CD4-positive, alpha-beta T cell (primary cell): Measurements from ENCODE around the gene SHLD1. TPM values are rescaled to one million over a fixed set of nuclear protein-coding genes. Genes with fewer than 3 reads are reported as not detected.

Experiments used
- ATAC-seq: fragments of 200-7000 bp; cut with Tn5 transposase; one replicate; pipeline ENCODE4 v1.10.0; 2022; ENCODE audit warnings: mild to moderate bottlenecking; ENCODE audit not compliant: poor library complexity
- CTCF ChIA-PET: fragments of 350-600 bp; sonication (Branson Sonifier 250); formaldehyde crosslinking; loops from one replicate; lab custom pipeline; 2021; ENCODE audit warnings: antibody characterized with exemption, inconsistent platforms; lab: Charles Lee
- POLR2A ChIA-PET: fragments of 350-600 bp; sonication (Branson Sonifier 250); formaldehyde crosslinking; loops from one replicate; lab custom pipeline; 2021; ENCODE audit warnings: antibody characterized with exemption, inconsistent platforms; lab: Charles Lee
- DNase-seq, 14 experiments: peaks; one replicate each; pipeline ENCODE4 v3.0.0-alpha.2; 2013 to 2020; ENCODE audit warnings: mixed read lengths in 2 of 14
- H3K27ac ChIP-seq, 2 donors: one replicate each; pipeline versions ENCODE4 v1.5.1 to v1.7.0; 2013; ENCODE audit warnings: low read length in 2 of 2, low read depth in 1 of 2, mild to moderate bottlenecking in 1 of 2
- H3K27me3 ChIP-seq, 2 experiments: 1 replicate in 1 of 2; 2 replicates in 1 of 2; pipeline versions ENCODE4 v1.6.1 to v1.7.0; 2013; ENCODE audit warnings: low read length in 2 of 2, control low read depth in 1 of 2, mild to moderate bottlenecking in 1 of 2, moderate library complexity in 1 of 2; ENCODE audit not compliant: insufficient read depth in 2 of 2, control insufficient read depth in 1 of 2
- H3K36me3 ChIP-seq: one replicate; pipeline ENCODE4 v1.6.1; 2013; ENCODE audit warnings: low read length, control low read depth; ENCODE audit not compliant: insufficient read depth
- H3K4me1 ChIP-seq: one replicate; pipeline ENCODE4 v1.6.1; 2013; ENCODE audit warnings: low read length, control low read depth; ENCODE audit not compliant: insufficient read depth
- H3K4me3 ChIP-seq: one replicate; pipeline ENCODE4 v1.5.1; 2013; ENCODE audit warnings: mild to moderate bottlenecking, low read length, moderate library complexity
- H3K9me3 ChIP-seq, 2 experiments: 1 replicate in 1 of 2; 2 replicates in 1 of 2; pipeline versions ENCODE4 v1.6.1 to v1.7.0; 2013; ENCODE audit warnings: low read length in 2 of 2, mild to moderate bottlenecking in 2 of 2, control low read depth in 1 of 2, moderate library complexity in 1 of 2; ENCODE audit not compliant: control insufficient read depth in 1 of 2, insufficient read depth in 1 of 2
- H3K27ac Mint-ChIP-seq: one replicate; pipeline ENCODE4 v1.8.0; 2020; ENCODE audit warnings: mixed read lengths
- H3K27me3 Mint-ChIP-seq: one replicate; pipeline ENCODE4 v1.8.0; 2021; ENCODE audit warnings: mixed read lengths
- H3K36me3 Mint-ChIP-seq: one replicate; pipeline ENCODE4 v1.8.0; 2021; ENCODE audit warnings: low read depth, mixed read lengths
- H3K4me1 Mint-ChIP-seq: one replicate; pipeline ENCODE4 v1.8.0; 2021; ENCODE audit warnings: low read depth, mixed read lengths
- H3K4me3 Mint-ChIP-seq: one replicate; pipeline ENCODE4 v1.8.0; 2020; ENCODE audit warnings: mild to moderate bottlenecking, mixed read lengths
- H3K9me3 Mint-ChIP-seq: one replicate; pipeline ENCODE4 v1.8.0; 2020; ENCODE audit warnings: mixed read lengths
- intact Hi-C, 2 experiments: fragments of 100-400 bp; cut with DNase I in 1 of 2; cut with micrococcal nuclease in 1 of 2; formaldehyde crosslinking; loops; one replicate each; pipeline versions ENCODE4 v1.15.1 to v1.9.0; 2023 to 2025; cut with DNase I, micrococcal nuclease
- total RNA-seq, 174 experiments: library from RNA in 2 of 174; stranded (reverse) in 2 of 174; gene quantifications; one replicate each; pipeline ENCODE4 v1.2.3 and lab custom pipeline; 2021 to 2026
- TF ChIP-seq, protein P1 (sequence below): fragments of 200-600 bp; IDR thresholded peaks from one replicate; pipeline ENCODE4 v1.8.0; 2022; ENCODE audit warnings: antibody characterized with exemption, mild to moderate bottlenecking

The SHLD1 gene
- total RNA-seq, 2 experiments from 2014 or later = 7.0 to 7.3 TPM

DNA sequence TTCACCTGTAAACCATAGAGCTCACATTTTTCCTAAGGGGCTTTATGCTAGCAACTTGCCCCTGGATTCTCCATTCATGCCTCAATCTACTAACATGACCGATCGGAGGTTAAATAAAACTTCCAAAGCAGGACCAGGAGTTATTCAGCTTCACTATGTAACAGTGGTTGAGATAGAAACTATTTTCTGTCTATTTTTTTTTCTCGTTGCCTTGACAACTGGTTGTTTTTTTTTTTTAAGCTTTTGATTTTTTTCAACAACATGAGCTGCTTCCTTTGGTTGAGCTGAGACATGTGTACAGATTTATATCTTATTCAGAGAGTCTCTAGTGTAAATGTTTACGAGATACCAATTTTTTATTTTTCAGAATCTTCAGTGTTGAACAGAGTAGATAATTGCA lies 85.7 kb downstream of the SHLD1 start:
- H3K27ac Mint-ChIP-seq = peak overlapping the region; percentile 96
- no peaks in the 10 kb centered on the region for H3K27me3 Mint-ChIP-seq
- H3K4me3 ChIP-seq = no peak overlapping the region
- peak overlapping the region; percentile 76 to 88 for H3K27ac ChIP-seq
- peaks cover 38% of the 10 kb centered on the region for H3K36me3 Mint-ChIP-seq
- H3K9me3 Mint-ChIP-seq = peaks cover 2% of the 10 kb centered on the region
- DNase-seq (peak in 3 of 14 experiments; percentile 76 to 88 (median 82)), ATAC-seq (peak; percentile 86)
- peaks cover 0 to 5% of the 10 kb centered on the region in 2 experiments for H3K9me3 ChIP-seq
- intact Hi-C loops = loop anchor here (5.0 to 10.0 kb wide), 2 partner anchors 116 to 121 kb away; partner anchors contain the start of genes MCM8 (in 1 of the 2) and TRMT6 (in 1 of the 2)
- peak overlapping the region; percentile 88 for H3K4me3 Mint-ChIP-seq
- ChIA-PET POLR2A (interaction anchor here (0.6 to 1.2 kb wide), 5 partner anchors 9 to 33 kb away, joined by 3 to 7 read pairs (median 5); no protein-coding TSS in a partner anchor), CTCF (interaction anchor here (0.6 to 1.7 kb wide), 4 partner anchors 10 to 136 kb away, joined by 3 to 4 read pairs (median 4); no protein-coding TSS in a partner anchor)
- H3K4me1 Mint-ChIP-seq = peaks cover 52% of the 10 kb centered on the region
- peaks cover 4% of the 10 kb centered on the region for H3K36me3 ChIP-seq
- peaks cover 24% of the 10 kb centered on the region for H3K4me1 ChIP-seq
- TF ChIP-seq, protein P1, sequence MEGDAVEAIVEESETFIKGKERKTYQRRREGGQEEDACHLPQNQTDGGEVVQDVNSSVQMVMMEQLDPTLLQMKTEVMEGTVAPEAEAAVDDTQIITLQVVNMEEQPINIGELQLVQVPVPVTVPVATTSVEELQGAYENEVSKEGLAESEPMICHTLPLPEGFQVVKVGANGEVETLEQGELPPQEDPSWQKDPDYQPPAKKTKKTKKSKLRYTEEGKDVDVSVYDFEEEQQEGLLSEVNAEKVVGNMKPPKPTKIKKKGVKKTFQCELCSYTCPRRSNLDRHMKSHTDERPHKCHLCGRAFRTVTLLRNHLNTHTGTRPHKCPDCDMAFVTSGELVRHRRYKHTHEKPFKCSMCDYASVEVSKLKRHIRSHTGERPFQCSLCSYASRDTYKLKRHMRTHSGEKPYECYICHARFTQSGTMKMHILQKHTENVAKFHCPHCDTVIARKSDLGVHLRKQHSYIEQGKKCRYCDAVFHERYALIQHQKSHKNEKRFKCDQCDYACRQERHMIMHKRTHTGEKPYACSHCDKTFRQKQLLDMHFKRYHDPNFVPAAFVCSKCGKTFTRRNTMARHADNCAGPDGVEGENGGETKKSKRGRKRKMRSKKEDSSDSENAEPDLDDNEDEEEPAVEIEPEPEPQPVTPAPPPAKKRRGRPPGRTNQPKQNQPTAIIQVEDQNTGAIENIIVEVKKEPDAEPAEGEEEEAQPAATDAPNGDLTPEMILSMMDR = no peak
- no peaks in the 10 kb centered on the region for H3K27me3 ChIP-seq

- Histone ChIP-seq H3K36me3 (peaks cover 4% of the 10 kb centered on the region), H3K9me3 (peaks cover 0 to 5% of the 10 kb centered on the region in 2 experiments), H3K4me1 (peaks cover 24% of the 10 kb centered on the region), H3K27me3 (no peaks in the 10 kb centered on the region), H3K27ac (peak overlapping the region; percentile 76 to 88), H3K4me3 (no peak overlapping the region)
- intact Hi-C loops = loop anchor here (5.0 to 10.0 kb wide), 2 partner anchors 116 to 122 kb away; partner anchors contain the start of genes MCM8 (in 1 of the 2) and TRMT6 (in 1 of the 2)
- POLR2A ChIA-PET = interaction anchor here (1.1 to 1.2 kb wide), 3 partner anchors 8 to 32 kb away, joined by 3 to 7 read pairs (median 5); no protein-coding TSS in a partner anchor
- peak overlapping the region; percentile 96 for H3K27ac Mint-ChIP-seq
- peak overlapping the region; percentile 88 for H3K4me3 Mint-ChIP-seq
- peak in 2 of 14 experiments; percentile 46 to 49 for DNase-seq
- TF ChIP-seq, protein P1 = no peak
- H3K4me1 Mint-ChIP-seq = peaks cover 53% of the 10 kb centered on the region
- peaks cover 2% of the 10 kb centered on the region for H3K9me3 Mint-ChIP-seq
- ATAC-seq = no peak
- no peaks in the 10 kb centered on the region for H3K27me3 Mint-ChIP-seq
- CTCF ChIA-PET = interaction anchor here (1.6 to 1.7 kb wide), 2 partner anchors 9 to 27 kb away, joined by 4 read pairs; no protein-coding TSS in a partner anchor
- H3K36me3 Mint-ChIP-seq = peaks cover 35% of the 10 kb centered on the region
These were observed 86.4 kb downstream of the SHLD1 start for GRCh38 chr20:5836569-5836968.

DNA sequence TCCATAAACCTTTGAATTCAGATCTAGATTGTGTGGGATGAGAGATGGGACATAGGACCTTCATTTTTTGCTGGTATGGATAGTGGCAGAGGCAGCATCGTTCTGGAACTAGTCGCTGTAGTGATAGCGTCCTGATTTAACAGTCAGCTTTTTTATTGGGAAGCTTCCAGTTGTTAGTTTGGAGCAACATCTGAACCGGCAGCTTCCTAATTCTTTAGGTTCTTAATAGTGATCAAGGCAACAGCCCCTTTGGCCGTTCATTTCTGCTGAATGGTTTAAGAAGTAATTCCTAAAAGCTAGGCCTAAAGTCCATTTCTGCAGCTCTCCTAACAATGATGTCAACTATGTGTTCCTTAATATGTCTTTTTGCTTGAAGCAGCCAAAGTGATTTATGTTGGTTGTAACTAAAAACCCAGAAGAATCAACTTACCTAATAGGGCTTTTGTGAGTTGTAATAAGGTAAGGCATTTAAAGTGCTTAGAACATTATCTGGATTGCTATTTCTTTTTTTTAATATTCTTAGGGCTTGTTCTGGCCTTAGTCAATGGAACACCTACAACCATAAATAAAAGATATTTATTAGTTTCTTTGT lies 90.3 kb downstream of the SHLD1 start:
- H3K9me3 ChIP-seq = no peaks in the 10 kb centered on the region
- Mint-ChIP-seq H3K27ac (no peak overlapping the region), H3K4me1 (peaks cover 68% of the 10 kb centered on the region), H3K27me3 (no peaks in the 10 kb centered on the region), H3K36me3 (peaks cover 16% of the 10 kb centered on the region), H3K4me3 (no peak overlapping the region), H3K9me3 (no peaks in the 10 kb centered on the region)
- DNase-seq = no peak
- intact Hi-C loops = no loop called here
- H3K27ac ChIP-seq = no peak overlapping the region
- H3K36me3 ChIP-seq = no peaks in the 10 kb centered on the region
- no peak overlapping the region for H3K4me3 ChIP-seq
- H3K27me3 ChIP-seq = no peaks in the 10 kb centered on the region
- ChIA-PET CTCF (interaction anchor here (1.6 kb wide), 1 partner anchor 311 kb away, joined by 5 read pairs; no protein-coding TSS in a partner anchor), POLR2A (interaction anchor here (0.6 to 1.3 kb wide), 2 partner anchors 15 to 273 kb away, joined by 3 read pairs; no protein-coding TSS in a partner anchor)
- peaks cover 33% of the 10 kb centered on the region for H3K4me1 ChIP-seq
- no peak for ATAC-seq
- TF ChIP-seq, protein P1 = no peak
